K562 (cell line): ENCODE results near the gene TMEM72. TPM values are rescaled to one million over a fixed set of nuclear protein-coding genes. Genes with fewer than 3 reads are reported as not detected.

ENCODE experiments used
- ATAC-seq: fragments of 200-7000 bp; cut with Tn5 transposase; 3 replicates; pipeline ENCODE4 v1.9.1; 2020; ENCODE audit warnings: moderate library complexity
- BruUV-seq: library from RNA; stranded (reverse); fragments of 400-500 nt; replicated peaks from 2 replicates; lab custom pipeline; 2021; lab: Mats Ljungman, UMichigan
- CTCF ChIA-PET: fragments of 300-600 bp; formaldehyde crosslinking; extraction: SDS; loops from one replicate; lab custom pipeline; 2021; ENCODE audit warnings: low intra/inter-chr PET ratio; lab: Yijun Ruan, JAX
- POLR2A ChIA-PET: fragments of 300-600, 350-650 bp; sonication (Branson Sonifier 250); formaldehyde crosslinking; extraction: SDS; loops from one replicate; lab custom pipeline; 2021; ENCODE audit warnings: antibody characterized with exemption, inconsistent platforms; lab: Yijun Ruan, JAX
- DNase-seq, 4 experiments: peaks; one replicate each; pipeline versions ENCODE4 v3.0.0 to v3.0.0-alpha.2; 2011 to 2018; ENCODE audit warnings: low spot score in 3 of 4, mixed read lengths in 3 of 4; ENCODE audit errors: extremely low read depth in 1 of 4
- FAIRE-seq: peaks from 2 replicates; lab custom pipeline; 2011; peaks lifted over from hg19 to GRCh38; lab: Jason Lieb, UNC
- H2AFZ ChIP-seq: 2 replicates; pipeline ENCODE4 v1.6.0; 2011; ENCODE audit warnings: low read depth, low read length, control low read depth, inconsistent platforms
- H3K27ac ChIP-seq: fragments of 200-600 bp; 3 replicates; pipeline ENCODE4 v1.8.0; 2011; ENCODE audit warnings: low read depth, mild to moderate bottlenecking, control low read depth, inconsistent platforms, low read length, moderate library complexity, mixed read lengths; ENCODE audit errors: extremely low read depth
- H3K27me3 ChIP-seq, 2 experiments: fragments of 300-600 bp in 1 of 2; 2 replicates in 1 of 2; 3 replicates in 1 of 2; pipeline versions ENCODE4 v1.6.0 to v1.8.0; 2011; ENCODE audit warnings: inconsistent platforms in 2 of 2, low read length in 2 of 2, mild to moderate bottlenecking in 1 of 2, mixed read lengths in 1 of 2, moderate library complexity in 1 of 2; ENCODE audit not compliant: control insufficient read depth in 2 of 2, insufficient read depth in 2 of 2
- H3K36me3 ChIP-seq: fragments of 300-600 bp; 3 replicates; pipeline ENCODE4 v1.8.0; 2011; ENCODE audit warnings: mild to moderate bottlenecking, low read length, inconsistent platforms; ENCODE audit not compliant: control insufficient read depth, insufficient read depth
- H3K4me1 ChIP-seq, 2 experiments: fragments of 200-600 bp in 1 of 2; replicated peaks in 1 of 2; 2 replicates in 1 of 2; 3 replicates in 1 of 2; pipeline versions ENCODE4 v1.5.1 to v1.8.0; 2011; ENCODE audit warnings: inconsistent platforms in 2 of 2, low read length in 2 of 2, mild to moderate bottlenecking in 1 of 2, mixed read lengths in 1 of 2, moderate library complexity in 1 of 2; ENCODE audit not compliant: control insufficient read depth in 2 of 2, insufficient read depth in 2 of 2
- H3K4me2 ChIP-seq: 2 replicates; pipeline ENCODE4 v1.6.1; 2011; ENCODE audit warnings: low read length, control low read depth, inconsistent platforms, mixed read lengths; ENCODE audit not compliant: insufficient read depth
- H3K4me3 ChIP-seq: fragments of 200-600 bp; sonication (generic), shearing (Covaris generic); 2 replicates; pipeline ENCODE4 v1.5.1; 2016; ENCODE audit warnings: control low read depth, inconsistent platforms
- H3K79me2 ChIP-seq: fragments of 200-600 bp; 3 replicates; pipeline ENCODE4 v1.8.0; 2011; ENCODE audit warnings: low read length, inconsistent platforms; ENCODE audit not compliant: control insufficient read depth, insufficient read depth
- H3K9ac ChIP-seq, 2 experiments: 2 replicates each; pipeline versions ENCODE4 v1.6.0 to v1.6.1; 2011; ENCODE audit warnings: low read depth in 2 of 2, low read length in 2 of 2, control low read depth in 1 of 2, inconsistent platforms in 1 of 2, mild to moderate bottlenecking in 1 of 2, mixed read lengths in 1 of 2; ENCODE audit not compliant: insufficient read depth in 1 of 2
- H3K9me1 ChIP-seq: one replicate; pipeline ENCODE4 v1.6.0; 2011; ENCODE audit warnings: inconsistent platforms, mild to moderate bottlenecking, low read length, moderate library complexity; ENCODE audit not compliant: control insufficient read depth, insufficient read depth
- H3K9me3 ChIP-seq: replicated peaks from 2 replicates; pipeline ENCODE4 v1.5.1; 2011; ENCODE audit warnings: low read depth, low read length, inconsistent platforms; ENCODE audit not compliant: control insufficient read depth, insufficient read depth
- H4K20me1 ChIP-seq: replicated peaks from 2 replicates; pipeline ENCODE4 v1.6.1; 2011; ENCODE audit warnings: low read length, inconsistent platforms, mixed read lengths; ENCODE audit not compliant: control insufficient read depth, insufficient read depth
- ELF1 ChIP-seq: fragments of 200-800 bp; sonication (Bioruptor generic); IDR thresholded peaks from 2 replicates; pipeline ENCODE4 v1.6.1; 2016; ENCODE audit warnings: missing genetic modification characterization, missing compliant biosample characterization
- GTF2A2 ChIP-seq: IDR thresholded peaks from 2 replicates; pipeline ENCODE4 v1.6.1; 2016; ENCODE audit warnings: mild to moderate bottlenecking, missing genetic modification characterization, missing compliant biosample characterization
- HSF4 ChIP-seq: fragments of 250-450 bp; sonication (Bioruptor Pico); IDR thresholded peaks from 2 replicates; pipeline ENCODE4 v2.1.2; 2022; ENCODE audit warnings: mild to moderate bottlenecking, moderate library complexity, borderline replicate concordance
- RBM25 ChIP-seq: fragments of 200-400 bp; formaldehyde crosslinking; IDR thresholded peaks from 2 replicates; pipeline ENCODE4 v1.6.1; 2018; ENCODE audit warnings: low read length, low read depth, moderate library complexity; ENCODE audit not compliant: severe bottlenecking
- SMARCA5 ChIP-seq: fragments of 450-650 bp; IDR thresholded peaks from 2 replicates; pipeline ENCODE4 v1.6.1; 2016
- SRF ChIP-seq, 2 experiments: fragments of 250-450, 450-650 bp in 1 of 2; sonication (Bioruptor Pico) in 1 of 2; sonication (generic) in 1 of 2; formaldehyde crosslinking; IDR thresholded peaks; 2 replicates each; pipeline versions ENCODE4 v1.5.0 to v1.5.1; 2020 to 2022; ENCODE audit warnings: mild to moderate bottlenecking in 1 of 2, missing genetic modification reagents in 1 of 2
- ZBTB26 ChIP-seq: fragments of 450-650 bp; formaldehyde crosslinking; IDR thresholded peaks from 2 replicates; pipeline ENCODE4 v1.4.0; 2022; ENCODE audit warnings: missing genetic modification characterization
- ZNF316 ChIP-seq: fragments of 450-650 bp; IDR thresholded peaks from 2 replicates; pipeline ENCODE4 v1.6.1; 2016
- ZNF740 ChIP-seq, 3 experiments: fragments of 200-800 bp in 1 of 3; sonication (Bioruptor generic) in 1 of 3; sonication (generic) in 1 of 3; formaldehyde crosslinking in 1 of 3; IDR thresholded peaks; 2 replicates each; pipeline versions ENCODE4 v1.6.1 to v1.8.0; 2016 to 2022; ENCODE audit warnings: mild to moderate bottlenecking in 2 of 3, missing compliant biosample characterization in 2 of 3, missing genetic modification characterization in 2 of 3, missing genetic modification reagents in 1 of 3
- ZSCAN29 ChIP-seq: fragments of 450-650 bp; IDR thresholded peaks from 2 replicates; pipeline ENCODE4 v1.6.1; 2017
- WGBS: fragments of 100-300 bp; shearing (Covaris generic); methylation state at CpG from one replicate; pipeline ENCODE4 v1.1.6; 2016; ENCODE audit warnings: low coverage, mixed read lengths; ENCODE audit not compliant: insufficient coverage; ENCODE audit errors: missing lambda C conversion rate; 5-methylcytosine and 5-hydroxymethylcytosine counted together
- in situ Hi-C: fragments of 300-500 bp; cut with MboI; formaldehyde crosslinking; loops from 4 replicates; pipeline ENCODE4 v1.15.0; 2018; ENCODE audit warnings: inconsistent platforms, mixed read lengths
- intact Hi-C: fragments of 100-400 bp; cut with micrococcal nuclease; formaldehyde crosslinking; loops from 2 replicates; pipeline ENCODE4 v1.14.2; 2022
- polyA plus RNA-seq, 8 experiments: library from polyadenylated mRNA; depleted of rRNA in 4 of 8; stranded (reverse) in 5 of 8; unstranded in 3 of 8; fragments of >200 nt; fragmentation: Nextera tagmentation in 2 of 8; fragmentation: Illumina TruSeq in 1 of 8; extraction: Ambion mirVana in 2 of 8; extraction: Trizol in 1 of 8; gene quantifications; 2 replicates each; pipeline versions ENCODE4 v1.2.1 to v1.2.3, GENCODE V29; 2011 to 2014; ENCODE audit warnings: inconsistent platforms in 1 of 8, missing spikeins in 1 of 8
- total RNA-seq, 7 experiments: library from RNA; depleted of rRNA in 6 of 7; stranded (reverse); fragments of >200 nt in 6 of 7; fragmentation: Illumina TruSeq in 2 of 7; extraction: Trizol in 2 of 7; gene quantifications; 2 replicates each; pipeline versions ENCODE4 v1.2.1 to v1.2.3, GENCODE V29; 2011 to 2021; ENCODE audit warnings: low replicate concordance in 1 of 7
- TF ChIP-seq, protein P1 (sequence below): IDR thresholded peaks from 2 replicates; pipeline ENCODE4 v1.6.1; 2016; ENCODE audit warnings: missing genetic modification characterization, missing compliant biosample characterization
- TF ChIP-seq, protein P2 (sequence below): fragments of 450-650 bp; formaldehyde crosslinking; conservative IDR thresholded peaks from 2 replicates; pipeline ENCODE4 v1.4.0; 2022; ENCODE audit warnings: mild to moderate bottlenecking, missing genetic modification characterization

TMEM72 gene
- total and polyA plus RNA-seq, 9 of the 15 experiments (the other 6 are each of a cell fraction or from before 2014, with no cell fraction given): not detected

- TF ChIP-seq HSF4: no peak
- TF ChIP-seq, protein P1, sequence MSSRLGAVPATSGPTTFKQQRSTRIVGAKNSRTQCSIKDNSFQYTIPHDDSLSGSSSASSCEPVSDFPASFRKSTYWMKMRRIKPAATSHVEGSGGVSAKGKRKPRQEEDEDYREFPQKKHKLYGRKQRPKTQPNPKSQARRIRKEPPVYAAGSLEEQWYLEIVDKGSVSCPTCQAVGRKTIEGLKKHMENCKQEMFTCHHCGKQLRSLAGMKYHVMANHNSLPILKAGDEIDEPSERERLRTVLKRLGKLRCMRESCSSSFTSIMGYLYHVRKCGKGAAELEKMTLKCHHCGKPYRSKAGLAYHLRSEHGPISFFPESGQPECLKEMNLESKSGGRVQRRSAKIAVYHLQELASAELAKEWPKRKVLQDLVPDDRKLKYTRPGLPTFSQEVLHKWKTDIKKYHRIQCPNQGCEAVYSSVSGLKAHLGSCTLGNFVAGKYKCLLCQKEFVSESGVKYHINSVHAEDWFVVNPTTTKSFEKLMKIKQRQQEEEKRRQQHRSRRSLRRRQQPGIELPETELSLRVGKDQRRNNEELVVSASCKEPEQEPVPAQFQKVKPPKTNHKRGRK (tag): peak; percentile 81
- TF ChIP-seq ZNF316: no peak
- no peak for TF ChIP-seq ZNF740 (CRISPR knock-in tag; IDR thresholded peaks at IDR 0.05)
- no peak for TF ChIP-seq ZNF740 (tag; IDR thresholded peaks at IDR 0.05)
- TF ChIP-seq RBM25: peak; percentile 92
- TF ChIP-seq ZSCAN29: no peak
- TF ChIP-seq SRF (CRISPR knock-in tag; IDR thresholded peaks at IDR 0.05): no peak
- TF ChIP-seq GTF2A2 (tag): no peak
- no peak for TF ChIP-seq ELF1 (tag)
- peak; percentile 46; the same call in 1 of the 2 replicates for TF ChIP-seq ZBTB26 (CRISPR knock-in tag)
- no peak for TF ChIP-seq SMARCA5
- TF ChIP-seq, protein P2, sequence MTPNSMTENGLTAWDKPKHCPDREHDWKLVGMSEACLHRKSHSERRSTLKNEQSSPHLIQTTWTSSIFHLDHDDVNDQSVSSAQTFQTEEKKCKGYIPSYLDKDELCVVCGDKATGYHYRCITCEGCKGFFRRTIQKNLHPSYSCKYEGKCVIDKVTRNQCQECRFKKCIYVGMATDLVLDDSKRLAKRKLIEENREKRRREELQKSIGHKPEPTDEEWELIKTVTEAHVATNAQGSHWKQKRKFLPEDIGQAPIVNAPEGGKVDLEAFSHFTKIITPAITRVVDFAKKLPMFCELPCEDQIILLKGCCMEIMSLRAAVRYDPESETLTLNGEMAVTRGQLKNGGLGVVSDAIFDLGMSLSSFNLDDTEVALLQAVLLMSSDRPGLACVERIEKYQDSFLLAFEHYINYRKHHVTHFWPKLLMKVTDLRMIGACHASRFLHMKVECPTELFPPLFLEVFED (CRISPR knock-in tag): peak; percentile 56; the same call in 1 of the 2 replicates
- DNase-seq (no peak), ATAC-seq (no peak), FAIRE-seq (no peak)
- ChIA-PET CTCF (interaction anchor here (0.6 kb wide), 1 partner anchor 18 kb away, joined by 3 read pairs; no protein-coding TSS in a partner anchor), POLR2A (interaction anchor here (0.7 to 1.1 kb wide), 2 partner anchors 9 to 36 kb away, joined by 3 read pairs; no protein-coding TSS in a partner anchor)
- WGBS: 10% methylated on average over 4 of the region's 4 CpGs
- peaks cover 4% of the 10 kb centered on the region for H3K9me1 ChIP-seq
- H3K79me2 ChIP-seq: no peaks in the 10 kb centered on the region
- H2AFZ ChIP-seq: no peak overlapping the region
- H3K4me1 ChIP-seq: peaks cover 8 to 11% of the 10 kb centered on the region in 2 experiments; a peak in 4 of 5 replicates
- H3K27ac ChIP-seq: no peak overlapping the region
- H4K20me1 ChIP-seq: peaks cover 8% of the 10 kb centered on the region; the same call in 1 of the 2 replicates
- H3K4me2 ChIP-seq: no peak overlapping the region
- intact Hi-C loops: no loop called here
- no peaks in the 10 kb centered on the region for H3K36me3 ChIP-seq
- BruUV-seq: no TSS peak
- H3K4me3 ChIP-seq: no peak overlapping the region
- H3K9me3 ChIP-seq: no peaks in the 10 kb centered on the region
- in situ Hi-C loops: no loop called here
- peaks cover 17 to 26% of the 10 kb centered on the region in 2 experiments; a peak in 4 of 5 replicates for H3K27me3 ChIP-seq
- H3K9ac ChIP-seq: no peak overlapping the region
Observed at GRCh38 chr10:44956717-44957706, 45.9 kb downstream of the TMEM72 start.
